Measurements from ENCODE around the gene TOR1B. TPM values are rescaled to one million over a fixed set of nuclear protein-coding genes. Genes with fewer than 3 reads are reported as not detected.
"Not testable (repeated sequence)": the region's sequence is repeated elsewhere in the genome, so short reads cannot be mapped to it uniquely, and the experiment has no call there.

The TOR1B gene
- total and polyA plus RNA-seq, 2 donors (not counting 1 experiment from before 2014, with no cell fraction given) = 13.3 to 17.4 TPM

DNA sequence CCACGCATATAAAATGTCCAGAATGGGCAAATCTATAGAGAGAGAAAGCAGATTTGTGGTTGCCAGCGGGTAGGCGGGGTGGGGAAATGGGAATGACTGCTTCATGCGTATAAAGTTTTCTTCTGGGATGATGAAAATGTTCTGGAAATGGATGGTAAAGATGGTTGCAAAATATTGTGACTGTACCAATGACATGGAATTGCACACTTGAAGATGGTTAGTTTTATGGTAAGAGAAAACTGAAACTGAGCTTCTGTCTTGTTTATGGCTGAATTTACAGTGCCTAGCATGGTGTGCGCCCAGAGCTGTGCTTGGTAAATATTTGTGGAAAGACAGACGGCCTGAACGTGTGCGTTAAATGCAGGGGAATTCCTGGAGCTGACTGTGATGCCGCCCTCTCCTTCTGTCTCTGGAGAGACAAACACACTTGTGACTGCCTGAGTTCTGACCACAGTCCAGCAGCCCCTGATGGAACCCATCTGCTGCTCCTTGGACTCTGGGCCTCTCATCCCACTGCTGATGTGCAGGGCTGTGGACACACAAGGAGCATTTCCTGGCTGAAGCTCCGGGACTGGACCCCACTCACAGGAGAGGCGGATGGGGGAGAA lies 41.6 kb upstream of the TOR1B start:
- CTCF ChIA-PET = no interaction called here
- Mint-ChIP-seq H3K27me3 (peaks cover 15% of the 10 kb centered on the region), H3K4me3 (no peak overlapping the region), H3K9me3 (ENCODE audit: insufficient read depth) (no peaks in the 10 kb centered on the region), H3K4me1 (peaks cover 11% of the 10 kb centered on the region), H3K27ac (peak overlapping the region; percentile 3)
- WGBS (ENCODE audit: insufficient coverage) = 86% methylated on average over 11 of the region's 11 CpGs
- H3K36me3 ChIP-seq (replicated peaks in 1 of 2; ENCODE audit: control extremely low read depth in 1 of 2, control insufficient read depth in 1 of 2, extremely low read depth in 1 of 2, insufficient read depth in 2 of 2, low read length in 1 of 2) = no peaks in the 10 kb centered on the region
- H3K27ac ChIP-seq (ENCODE audit: low read length in 2 of 2) = no peak overlapping the region
- H4K20me1 ChIP-seq (ENCODE audit: control insufficient read depth, insufficient read depth, low read length, poor library complexity, severe bottlenecking) = no peaks in the 10 kb centered on the region
- H3K79me2 ChIP-seq (ENCODE audit: control insufficient read depth, insufficient read depth, low read length) = no peaks in the 10 kb centered on the region
- intact Hi-C loops (cut with micrococcal nuclease) = no loop called here
- H3K4me3 ChIP-seq (ENCODE audit: control extremely low read depth in 1 of 5, extremely low read depth in 1 of 5, insufficient read depth in 1 of 5, low read depth in 2 of 5, low read length in 4 of 5) = no peak overlapping the region
- peaks cover 7 to 8% of the 10 kb centered on the region in 2 donors for H3K4me1 ChIP-seq (ENCODE audit: control insufficient read depth in 2 of 2, insufficient read depth in 2 of 2, low read length in 2 of 2)
- H3K9me3 ChIP-seq (ENCODE audit: control extremely low read depth in 1 of 3, control insufficient read depth in 2 of 3, insufficient read depth in 1 of 3, low read length in 2 of 3) = no peaks in the 10 kb centered on the region
- H3K27me3 ChIP-seq (replicated peaks in 1 of 4; ENCODE audit: control extremely low read depth in 1 of 4, control insufficient read depth in 3 of 4, insufficient read depth in 4 of 4, low read length in 3 of 4) = no peaks in the 10 kb centered on the region
- no peak overlapping the region for H3K4me2 ChIP-seq (replicated peaks; ENCODE audit: low read depth, low read length, poor library complexity, severe bottlenecking)
- no peak overlapping the region for H2AFZ ChIP-seq (ENCODE audit: insufficient read depth, low read depth, low read length, poor library complexity, severe bottlenecking)
- no peak for TF ChIP-seq EZH2 (IDR thresholded peaks at IDR 0.05; ENCODE audit: borderline replicate concordance, insufficient read depth, low read depth, low read length, poor library complexity, severe bottlenecking)
- TF ChIP-seq, protein P1, sequence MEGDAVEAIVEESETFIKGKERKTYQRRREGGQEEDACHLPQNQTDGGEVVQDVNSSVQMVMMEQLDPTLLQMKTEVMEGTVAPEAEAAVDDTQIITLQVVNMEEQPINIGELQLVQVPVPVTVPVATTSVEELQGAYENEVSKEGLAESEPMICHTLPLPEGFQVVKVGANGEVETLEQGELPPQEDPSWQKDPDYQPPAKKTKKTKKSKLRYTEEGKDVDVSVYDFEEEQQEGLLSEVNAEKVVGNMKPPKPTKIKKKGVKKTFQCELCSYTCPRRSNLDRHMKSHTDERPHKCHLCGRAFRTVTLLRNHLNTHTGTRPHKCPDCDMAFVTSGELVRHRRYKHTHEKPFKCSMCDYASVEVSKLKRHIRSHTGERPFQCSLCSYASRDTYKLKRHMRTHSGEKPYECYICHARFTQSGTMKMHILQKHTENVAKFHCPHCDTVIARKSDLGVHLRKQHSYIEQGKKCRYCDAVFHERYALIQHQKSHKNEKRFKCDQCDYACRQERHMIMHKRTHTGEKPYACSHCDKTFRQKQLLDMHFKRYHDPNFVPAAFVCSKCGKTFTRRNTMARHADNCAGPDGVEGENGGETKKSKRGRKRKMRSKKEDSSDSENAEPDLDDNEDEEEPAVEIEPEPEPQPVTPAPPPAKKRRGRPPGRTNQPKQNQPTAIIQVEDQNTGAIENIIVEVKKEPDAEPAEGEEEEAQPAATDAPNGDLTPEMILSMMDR (IDR thresholded peaks at IDR 0.05) = no peak
- DNase-seq (no peak), ATAC-seq (ENCODE audit: low read depth) (no peak)
- POLR2A ChIA-PET = no interaction called here
- no peak overlapping the region for H3K9ac ChIP-seq (ENCODE audit: low read length)

DNA sequence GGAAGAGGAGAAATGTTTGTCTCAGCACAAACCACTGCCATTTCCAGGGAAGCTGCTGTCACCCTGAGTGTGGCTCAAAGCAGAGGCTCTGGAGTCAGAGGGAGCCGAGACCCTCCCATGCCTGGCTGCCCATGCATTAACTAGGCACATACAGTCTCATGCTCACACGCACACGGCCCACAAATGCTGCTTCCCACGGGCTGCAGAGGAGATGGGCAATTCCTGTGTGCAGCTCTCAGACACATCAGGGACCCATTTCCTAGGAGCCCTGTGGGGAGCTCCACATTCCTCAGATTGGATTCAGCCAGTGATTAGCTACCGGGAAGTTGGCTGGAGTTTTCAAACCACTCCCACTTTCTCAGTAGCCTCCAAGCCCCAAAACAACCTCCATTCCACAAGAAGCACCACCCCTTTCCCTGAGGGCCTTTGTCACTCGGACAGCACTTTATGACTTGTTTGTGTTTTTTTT lies 41.0 kb upstream of the TOR1B start:
- POLR2A ChIA-PET = no interaction called here
- no peaks in the 10 kb centered on the region for H3K9me3 Mint-ChIP-seq (ENCODE audit: insufficient read depth)
- CTCF ChIA-PET = interaction anchor here (0.7 kb wide), 1 partner anchor 12 kb away, joined by 3 read pairs; no protein-coding TSS in a partner anchor
- Histone ChIP-seq H3K36me3 (replicated peaks in 1 of 2; ENCODE audit: control extremely low read depth in 1 of 2, control insufficient read depth in 1 of 2, extremely low read depth in 1 of 2, insufficient read depth in 2 of 2, low read length in 1 of 2) (no peaks in the 10 kb centered on the region), H3K79me2 (ENCODE audit: control insufficient read depth, insufficient read depth, low read length) (no peaks in the 10 kb centered on the region), H3K27me3 (replicated peaks in 1 of 4; ENCODE audit: control extremely low read depth in 1 of 4, control insufficient read depth in 3 of 4, insufficient read depth in 4 of 4, low read length in 3 of 4) (no peaks in the 10 kb centered on the region), H3K9ac (ENCODE audit: low read length) (no peak overlapping the region), H4K20me1 (ENCODE audit: control insufficient read depth, insufficient read depth, low read length, poor library complexity, severe bottlenecking) (no peaks in the 10 kb centered on the region), H3K4me1 (ENCODE audit: control insufficient read depth in 2 of 2, insufficient read depth in 2 of 2, low read length in 2 of 2) (peaks cover 7% of the 10 kb centered on the region in 2 donors), H3K4me3 (ENCODE audit: control extremely low read depth in 1 of 5, extremely low read depth in 1 of 5, insufficient read depth in 1 of 5, low read depth in 2 of 5, low read length in 4 of 5) (no peak overlapping the region), H3K9me3 (ENCODE audit: control extremely low read depth in 1 of 3, control insufficient read depth in 2 of 3, insufficient read depth in 1 of 3, low read length in 2 of 3) (no peaks in the 10 kb centered on the region), H3K4me2 (replicated peaks; ENCODE audit: low read depth, low read length, poor library complexity, severe bottlenecking) (no peak overlapping the region), H3K27ac (ENCODE audit: low read length in 2 of 2) (no peak overlapping the region), H2AFZ (ENCODE audit: insufficient read depth, low read depth, low read length, poor library complexity, severe bottlenecking) (no peak overlapping the region)
- intact Hi-C loops (cut with micrococcal nuclease) = no loop called here
- no peak overlapping the region for H3K27ac Mint-ChIP-seq
- peaks cover 17% of the 10 kb centered on the region for H3K27me3 Mint-ChIP-seq
- H3K4me1 Mint-ChIP-seq = peaks cover 11% of the 10 kb centered on the region
- 60% methylated on average over 5 of the region's 6 CpGs for WGBS (ENCODE audit: insufficient coverage)
- H3K4me3 Mint-ChIP-seq = no peak overlapping the region
- DNase-seq (no peak), ATAC-seq (ENCODE audit: low read depth) (no peak)
- no peak for TF ChIP-seq EZH2 (IDR thresholded peaks at IDR 0.05; ENCODE audit: borderline replicate concordance, insufficient read depth, low read depth, low read length, poor library complexity, severe bottlenecking)
- TF ChIP-seq, protein P1 (IDR thresholded peaks at IDR 0.05) = no peak

DNA sequence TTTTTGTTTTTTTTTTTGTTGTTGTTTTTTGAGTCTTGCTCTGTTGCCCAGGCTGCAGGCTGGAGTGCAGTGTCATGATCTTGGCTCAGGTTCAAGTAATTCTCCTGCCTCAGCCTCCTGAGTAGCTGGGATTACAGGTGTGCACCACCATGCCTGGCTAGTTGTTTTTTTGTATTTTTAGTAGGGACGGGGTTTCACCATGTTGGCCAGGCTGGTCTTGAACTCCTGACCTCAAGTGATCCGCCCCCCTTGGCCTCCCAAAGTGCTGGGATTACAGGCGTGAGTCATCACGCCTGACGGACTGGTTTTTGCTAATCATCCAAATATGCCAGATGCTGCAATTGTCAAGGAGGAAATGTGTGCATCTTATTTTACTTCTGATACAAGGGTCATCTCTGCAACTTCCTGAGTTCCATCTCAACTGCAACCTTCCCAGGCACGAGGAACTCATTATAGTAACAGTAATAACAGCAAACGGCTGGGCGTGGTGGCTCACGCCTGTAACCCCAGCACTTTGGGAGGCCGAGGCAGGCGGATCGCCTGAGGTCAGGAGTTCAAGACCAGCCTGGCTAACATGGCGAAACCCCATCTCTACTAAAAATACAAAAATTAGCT lies 40.5 kb upstream of the TOR1B start:
- H3K36me3 ChIP-seq (replicated peaks in 1 of 2; ENCODE audit: control extremely low read depth in 1 of 2, control insufficient read depth in 1 of 2, extremely low read depth in 1 of 2, insufficient read depth in 2 of 2, low read length in 1 of 2); H3K27ac Mint-ChIP-seq; ATAC-seq (ENCODE audit: low read depth); H3K9me3 Mint-ChIP-seq (ENCODE audit: insufficient read depth); H3K4me3 ChIP-seq (ENCODE audit: control extremely low read depth in 1 of 5, extremely low read depth in 1 of 5, insufficient read depth in 1 of 5, low read depth in 2 of 5, low read length in 4 of 5); H3K9me3 ChIP-seq (ENCODE audit: control extremely low read depth in 1 of 3, control insufficient read depth in 2 of 3, insufficient read depth in 1 of 3, low read length in 2 of 3); H3K27ac ChIP-seq (ENCODE audit: low read length in 2 of 2); H3K4me1 Mint-ChIP-seq; POLR2A ChIA-PET; H4K20me1 ChIP-seq (ENCODE audit: control insufficient read depth, insufficient read depth, low read length, poor library complexity, severe bottlenecking); H2AFZ ChIP-seq (ENCODE audit: insufficient read depth, low read depth, low read length, poor library complexity, severe bottlenecking); H3K4me3 Mint-ChIP-seq; DNase-seq; intact Hi-C loops (cut with micrococcal nuclease); H3K27me3 ChIP-seq (replicated peaks in 1 of 4; ENCODE audit: control extremely low read depth in 1 of 4, control insufficient read depth in 3 of 4, insufficient read depth in 4 of 4, low read length in 3 of 4); H3K4me1 ChIP-seq (ENCODE audit: control insufficient read depth in 2 of 2, insufficient read depth in 2 of 2, low read length in 2 of 2); H3K9ac ChIP-seq (ENCODE audit: low read length); H3K4me2 ChIP-seq (replicated peaks; ENCODE audit: low read depth, low read length, poor library complexity, severe bottlenecking); H3K79me2 ChIP-seq (ENCODE audit: control insufficient read depth, insufficient read depth, low read length): not testable (repeated sequence)
- H3K27me3 Mint-ChIP-seq = peaks cover 18% of the 10 kb centered on the region
- CTCF ChIA-PET = interaction anchor here (0.7 kb wide), 1 partner anchor 11 kb away, joined by 3 read pairs; no protein-coding TSS in a partner anchor
- WGBS (ENCODE audit: insufficient coverage) = 91% methylated on average over 6 of the region's 13 CpGs
